Sciatic nerve (tissue), 2 donors: Measurements from ENCODE around the gene MAPK11. TPM values are rescaled to one million over a fixed set of nuclear protein-coding genes. Genes with fewer than 3 reads are reported as not detected.

Experiments used
- ATAC-seq: fragments of 200-7000 bp; cut with Tn5 transposase; one replicate; pipeline ENCODE4 v1.9.1; 2020; ENCODE audit warnings: mild to moderate bottlenecking, moderate library complexity
- DNase-seq: peaks from one replicate; pipeline ENCODE4 v3.0.0-alpha.2; 2020; ENCODE audit warnings: low spot score
- intact Hi-C: fragments of 100-400 bp; cut with DNase I; formaldehyde crosslinking; loops from one replicate; pipeline ENCODE4 v1.14.2; 2022
- total RNA-seq: library from RNA; stranded (reverse); fragmentation: NEBNext Ultra II Directional; extraction: Animal tissue kit (Norgen Biotek cat#: 25700); gene quantifications from one replicate; pipeline ENCODE4 v1.2.1, GENCODE V29; 2021
- donor health status: DM: no; HTN: no; CAD: no.
- donor health status: DM: no; HTN: no; CAD: no.

Gene MAPK11
- total RNA-seq, 1 donor from 2014 or later, result 20.4 TPM

GRCh38 chr22:50244420-50245213 lies 25.6 kb downstream of the MAPK11 start, which contains the start of gene TUBGCP6:
TUBGCP6 (minus strand) TSS chr22:50245023; CDS start chr22:50244459, 564 bp downstream.
- intact Hi-C loops, result loop anchor here (10.0 kb wide), 1 partner anchor 260 kb away; the partner anchor contains the start of genes LMF2 and NCAPH2
- DNase-seq (peak; percentile 96), ATAC-seq (peak; percentile 95)

- intact Hi-C loops, result loop anchor here (10.0 kb wide), 1 partner anchor 261 kb away; the partner anchor contains the start of genes LMF2 and NCAPH2
- no peak for ATAC-seq
- no peak for DNase-seq
Observed at GRCh38 chr22:50243685-50244419, 26.3 kb downstream of the MAPK11 start.

DNA sequence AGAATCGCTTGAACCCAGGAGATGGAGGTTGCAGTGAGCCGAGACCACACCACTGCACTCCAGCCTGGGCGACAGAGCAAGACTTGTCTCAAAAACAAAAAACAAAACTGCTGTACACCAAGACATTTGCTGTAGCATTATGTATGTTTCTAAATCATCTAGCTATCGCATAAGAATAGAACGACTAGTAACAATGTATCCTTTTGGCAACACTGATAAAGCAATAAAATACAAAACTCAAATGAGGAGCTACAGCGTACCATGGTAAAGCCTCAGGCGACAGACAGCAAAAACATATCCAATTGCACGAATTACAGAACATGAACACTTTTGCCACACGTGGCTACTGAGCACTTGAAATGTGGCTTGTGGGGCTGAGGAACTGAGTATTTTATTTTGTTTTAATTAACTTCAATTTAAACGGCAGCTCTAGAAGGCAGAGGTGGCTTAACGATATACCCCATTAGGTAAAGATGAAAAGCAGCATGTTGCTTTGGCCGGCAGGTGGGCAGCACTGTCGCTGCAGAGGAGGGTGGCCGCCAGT lies 27.7 kb downstream of the MAPK11 start:
- DNase-seq (no peak), ATAC-seq (no peak)
- intact Hi-C loops, result loop anchor here (10.0 kb wide), 1 partner anchor 262 kb away; the partner anchor contains the start of genes LMF2 and NCAPH2

GRCh38 chr22:50238755-50239154 lies 31.4 kb downstream of the MAPK11 start:
- no peak for ATAC-seq
- intact Hi-C loops, result no loop called here

GRCh38 chr22:50236731-50237409 lies 33.3 kb downstream of the MAPK11 start:
- no peak for DNase-seq
- ATAC-seq, result no peak
- intact Hi-C loops, result no loop called here

More at GRCh38 chr22:50238755-50239154, 31.4 kb downstream of the MAPK11 start:
- no peak for DNase-seq

DNA sequence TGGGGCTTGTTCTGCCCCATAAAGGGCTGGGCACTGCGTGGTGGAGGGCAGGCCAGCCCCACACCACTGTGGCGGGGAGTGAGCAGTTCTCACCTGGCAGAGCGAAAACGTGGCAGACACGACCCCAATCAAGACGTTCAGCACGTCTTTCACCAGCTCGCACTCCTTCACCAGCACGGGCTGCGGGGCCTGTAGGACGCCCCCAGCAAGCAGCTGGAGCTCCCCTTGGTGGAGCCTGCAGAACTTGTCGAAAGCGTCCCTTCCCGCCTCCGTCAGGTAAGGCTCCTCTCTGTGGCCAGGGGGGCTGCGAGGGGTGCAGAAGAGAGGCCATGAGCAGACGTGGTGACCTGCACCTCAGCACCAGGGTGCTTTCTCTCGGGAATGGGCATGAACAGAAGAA lies 37.0 kb downstream of the MAPK11 start:
- DNase-seq, result no peak
- intact Hi-C loops, result no loop called here
- no peak for ATAC-seq

DNA sequence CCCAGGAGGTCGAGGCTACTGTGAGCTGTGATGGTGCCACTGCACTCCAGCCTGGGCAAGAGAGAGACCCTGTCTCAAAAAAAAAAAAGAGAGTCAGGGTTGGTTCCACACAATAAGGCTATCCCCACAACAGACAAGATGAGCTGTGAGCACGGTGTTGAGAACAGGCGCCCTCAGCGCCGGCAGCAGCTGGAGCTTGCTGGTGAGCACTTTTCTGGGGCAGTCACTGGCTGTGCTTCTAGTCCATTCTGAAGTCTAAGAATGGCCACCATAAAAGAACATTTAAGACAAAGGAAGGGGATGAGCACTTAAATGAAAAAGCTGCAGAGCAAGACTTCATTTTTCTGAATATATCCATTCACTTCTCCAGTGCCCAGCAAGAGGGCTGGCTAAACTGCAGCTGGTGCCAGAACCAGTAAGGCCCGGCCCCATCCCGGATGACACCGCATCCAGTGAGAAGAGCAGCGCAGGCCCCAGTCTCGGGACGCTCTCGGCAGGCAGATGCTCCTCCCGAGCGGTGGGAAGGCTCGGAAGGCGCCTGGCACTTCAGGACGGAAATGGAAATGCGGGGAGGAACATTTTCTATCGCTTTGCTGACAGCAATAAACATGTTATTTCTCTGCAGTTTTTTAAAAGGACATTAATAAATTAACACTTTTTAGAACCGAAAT lies 37.6 kb downstream of the MAPK11 start:
- intact Hi-C loops, result no loop called here
- ATAC-seq (no peak), DNase-seq (no peak)

DNA sequence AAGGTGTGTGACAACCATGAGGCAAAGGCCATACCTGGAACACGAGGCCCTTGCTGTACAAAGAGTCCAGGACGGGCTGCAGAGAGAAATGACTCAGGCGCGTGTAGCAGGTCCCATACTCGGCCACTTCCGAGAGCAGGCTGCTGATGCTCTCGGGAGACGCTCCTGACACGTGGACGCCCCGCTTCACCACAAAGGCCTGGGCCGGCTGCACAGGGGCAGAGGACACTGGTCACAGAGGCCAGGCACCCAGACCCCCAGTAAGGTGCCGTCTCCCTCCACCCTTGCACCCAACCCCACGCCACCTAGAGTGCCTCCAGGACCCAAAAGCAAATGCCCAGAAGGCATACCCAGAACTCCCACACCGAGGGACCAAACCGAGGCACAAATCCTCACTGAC lies 40.8 kb downstream of the MAPK11 start:
- intact Hi-C loops, result no loop called here
- DNase-seq, result no peak
- ATAC-seq, result no peak

- no peak for DNase-seq
- intact Hi-C loops, result no loop called here
- no peak for ATAC-seq
Observed at GRCh38 chr22:50228366-50228765, 41.8 kb downstream of the MAPK11 start.

GRCh38 chr22:50227579-50228215 lies 42.5 kb downstream of the MAPK11 start:
- intact Hi-C loops, result no loop called here
- DNase-seq (no peak), ATAC-seq (no peak)

GRCh38 chr22:50226875-50227165 lies 43.4 kb downstream of the MAPK11 start:
- intact Hi-C loops, result no loop called here
- no peak for DNase-seq
- ATAC-seq, result no peak

DNA sequence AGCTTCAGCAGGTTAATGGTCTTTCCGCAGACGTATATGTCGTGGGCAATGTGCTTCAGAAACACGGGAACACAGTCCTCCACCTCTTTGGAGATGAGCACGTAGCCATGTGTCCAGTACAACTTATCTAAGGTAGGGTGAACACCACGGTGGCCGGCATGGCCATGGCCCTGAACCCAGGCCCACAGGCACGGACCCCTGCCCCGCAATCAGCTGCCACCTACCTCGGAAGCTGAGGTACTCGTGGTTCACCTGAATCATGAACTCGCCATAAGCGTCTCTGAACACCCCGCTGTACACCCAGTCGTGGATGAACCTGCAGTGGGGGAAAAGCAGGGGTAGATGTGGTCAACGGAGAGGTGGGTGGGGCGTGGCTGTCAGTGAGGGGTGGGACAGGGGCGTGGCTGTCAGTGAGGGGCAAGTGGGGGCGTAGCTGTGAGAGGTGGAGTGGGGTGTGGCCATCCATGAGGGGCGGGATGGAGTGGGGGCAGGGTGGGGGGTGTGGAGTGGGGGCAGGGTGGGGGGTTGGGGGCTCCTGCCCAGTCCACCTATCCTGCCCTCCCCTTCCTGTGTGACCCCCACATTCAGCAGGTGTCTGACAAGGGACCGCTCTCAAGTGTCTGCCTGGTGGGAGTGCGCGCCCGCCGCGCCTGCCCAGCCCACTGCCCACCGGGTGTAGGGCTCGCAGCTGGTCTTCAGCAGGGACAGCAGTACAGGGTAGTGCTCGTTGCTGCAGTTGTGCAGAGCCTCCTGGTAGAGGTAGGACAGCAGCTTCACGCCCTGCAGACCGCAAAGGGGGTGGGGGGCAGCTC lies 43.9 kb downstream of the MAPK11 start:
- ATAC-seq (no peak), DNase-seq (no peak)
- intact Hi-C loops, result no loop called here

GRCh38 chr22:50225200-50225969 lies 44.8 kb downstream of the MAPK11 start:
- DNase-seq (no peak), ATAC-seq (no peak)
- intact Hi-C loops, result no loop called here

GRCh38 chr22:50224071-50224470 lies 46.1 kb downstream of the MAPK11 start:
- no peak for ATAC-seq
- intact Hi-C loops, result no loop called here
- DNase-seq, result no peak

DNA sequence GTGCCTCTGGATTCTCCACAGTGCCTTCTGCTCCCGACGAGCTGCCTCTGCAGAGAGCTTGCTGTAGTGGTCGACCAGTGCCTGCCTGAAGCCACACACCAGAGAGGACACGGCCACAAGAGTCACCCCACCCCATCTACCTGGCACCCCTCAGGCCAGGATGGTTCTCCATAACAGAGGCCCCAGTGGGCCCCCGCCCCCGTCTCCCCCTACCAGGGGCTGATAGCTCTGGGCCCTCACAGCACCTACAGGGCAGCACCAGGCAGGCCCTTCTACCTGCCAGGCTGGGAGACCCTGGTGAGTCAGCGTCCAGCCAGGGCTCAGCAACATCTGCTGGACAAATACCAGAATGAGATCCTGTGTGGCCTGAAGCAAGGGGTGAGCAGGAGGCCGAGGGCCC lies 47.7 kb downstream of the MAPK11 start:
- intact Hi-C loops, result no loop called here
- ATAC-seq, result no peak
- no peak for DNase-seq

DNA sequence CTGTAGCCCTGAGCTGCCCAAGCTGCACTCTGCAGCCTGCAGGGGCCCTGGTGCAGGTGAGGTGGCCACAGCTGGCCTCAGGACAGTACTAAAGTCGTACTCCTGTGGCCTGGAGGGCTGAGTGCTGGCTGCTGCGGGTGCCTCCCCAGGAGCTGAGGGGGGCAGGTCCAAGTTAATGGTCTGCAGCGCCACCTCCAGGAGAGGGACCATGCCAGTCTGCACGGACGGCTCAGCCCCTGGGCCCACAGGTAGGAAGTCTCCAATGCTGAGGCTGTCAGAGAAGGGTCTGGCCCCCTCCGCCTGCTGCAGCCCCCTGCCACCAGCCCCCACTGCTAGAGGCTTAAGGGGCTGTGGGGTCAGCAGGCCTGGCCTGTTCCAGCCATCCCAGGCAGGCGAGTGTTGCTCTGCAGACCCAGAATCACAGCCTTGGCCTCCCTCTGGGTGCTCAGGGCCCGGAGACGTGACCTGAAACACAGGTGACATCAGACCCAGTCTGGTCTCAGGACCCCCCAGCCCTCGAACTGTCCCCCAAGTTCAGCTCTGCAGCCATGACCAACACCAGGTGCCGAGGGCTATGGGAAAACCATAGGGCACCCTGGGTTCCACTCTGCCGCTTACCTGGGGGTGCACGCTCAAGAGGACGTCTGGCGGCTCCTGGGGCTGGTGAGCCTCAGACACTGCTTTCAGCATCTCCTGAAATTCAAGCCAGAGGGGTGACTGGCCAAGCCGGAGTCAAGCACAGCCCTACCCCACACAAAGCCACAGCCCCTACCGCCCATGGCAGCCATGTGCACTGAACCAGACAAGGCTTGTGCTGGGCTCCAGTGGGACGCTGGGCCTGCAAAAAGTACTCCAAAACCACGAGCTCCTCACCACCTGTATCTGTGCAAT lies 48.5 kb downstream of the MAPK11 start:
- DNase-seq, result no peak
- ATAC-seq, result no peak
- intact Hi-C loops, result no loop called here
